HepG2 (cell line): ENCODE data around the gene ITGB6. TPM values are rescaled to one million over a fixed set of nuclear protein-coding genes. Genes with fewer than 3 reads are reported as not detected.

Experiments
- ATAC-seq: fragments of 200-7000 bp; cut with Tn5 transposase; 3 replicates; pipeline ENCODE4 v1.9.1; 2020; ENCODE audit warnings: mild to moderate bottlenecking, moderate library complexity
- BruUV-seq: library from RNA; stranded (reverse); fragments of 400-500 nt; replicated peaks from 2 replicates; lab custom pipeline; 2021; lab: Mats Ljungman, UMichigan
- CTCF ChIA-PET: fragments of 300-600 bp; formaldehyde crosslinking; extraction: SDS; loops from one replicate; lab custom pipeline; 2021; ENCODE audit warnings: low total read pairs, inconsistent platforms, low intra/inter-chr PET ratio; lab: Yijun Ruan, JAX
- POLR2A ChIA-PET: fragments of 350-600 bp; sonication (Branson Sonifier 250); formaldehyde crosslinking; loops from one replicate; lab custom pipeline; 2020; ENCODE audit warnings: antibody characterized with exemption, inconsistent platforms; lab: Yijun Ruan, JAX
- DNase-seq: peaks from one replicate; pipeline ENCODE4 v3.0.0-alpha.2; 2015; ENCODE audit warnings: low spot score
- FAIRE-seq: peaks from 3 replicates; lab custom pipeline; 2011; peaks lifted over from hg19 to GRCh38; lab: Jason Lieb, UNC
- H2AFZ ChIP-seq: one replicate; pipeline ENCODE4 v1.6.1; 2011; ENCODE audit warnings: low read length, inconsistent platforms
- H3K27ac ChIP-seq: fragments of 300-600 bp; 3 replicates; pipeline ENCODE4 v1.8.0; 2011; ENCODE audit warnings: mixed run types, mild to moderate bottlenecking, mixed read lengths, low read length, inconsistent platforms; ENCODE audit not compliant: insufficient read depth; ENCODE audit errors: extremely low read length
- H3K27me3 ChIP-seq, 2 experiments: fragments of 200-600 bp in 1 of 2; 2 replicates in 1 of 2; 3 replicates in 1 of 2; pipeline versions ENCODE4 v1.6.0 to v1.8.0; 2011; ENCODE audit warnings: low read length in 2 of 2, mild to moderate bottlenecking in 2 of 2, moderate library complexity in 2 of 2, inconsistent platforms in 1 of 2; ENCODE audit not compliant: insufficient read depth in 2 of 2, control insufficient read depth in 1 of 2
- H3K36me3 ChIP-seq, 2 experiments: fragments of 200-600 bp in 1 of 2; replicated peaks in 1 of 2; 2 replicates in 1 of 2; 3 replicates in 1 of 2; pipeline versions ENCODE4 v1.5.1 to v1.8.0; 2011; ENCODE audit warnings: low read length in 2 of 2, inconsistent platforms in 1 of 2; ENCODE audit not compliant: insufficient read depth in 2 of 2, control insufficient read depth in 1 of 2
- H3K4me1 ChIP-seq: 2 replicates; pipeline ENCODE4 v1.5.1; 2012; ENCODE audit warnings: low read length, inconsistent platforms; ENCODE audit not compliant: insufficient read depth
- H3K4me2 ChIP-seq: 2 replicates; pipeline ENCODE4 v1.6.0; 2011; ENCODE audit warnings: low read depth, low read length, inconsistent platforms
- H3K4me3 ChIP-seq, 3 experiments: fragments of 200-600 bp in 1 of 3; sonication (generic), shearing (Covaris generic) in 1 of 3; replicated peaks in 1 of 3; 2 replicates each; pipeline ENCODE4 v1.5.1; 2011 to 2016; ENCODE audit warnings: low read length in 3 of 3, inconsistent platforms in 2 of 3, low read depth in 2 of 3, mild to moderate bottlenecking in 2 of 3, control low read depth in 1 of 3, mixed read lengths in 1 of 3; ENCODE audit not compliant: insufficient read depth in 1 of 3
- H3K79me2 ChIP-seq: one replicate; pipeline ENCODE4 v1.6.1; 2011; ENCODE audit warnings: low read length, inconsistent platforms; ENCODE audit not compliant: insufficient read depth
- H3K9ac ChIP-seq: 2 replicates; pipeline ENCODE4 v1.6.0; 2011; ENCODE audit warnings: mild to moderate bottlenecking, low read depth, low read length, inconsistent platforms; ENCODE audit not compliant: insufficient read depth
- H3K9me3 ChIP-seq: 2 replicates; pipeline ENCODE4 v1.5.1; 2012; ENCODE audit warnings: mild to moderate bottlenecking, low read length
- H4K20me1 ChIP-seq: 2 replicates; pipeline ENCODE4 v1.6.0; 2011; ENCODE audit warnings: inconsistent platforms, mild to moderate bottlenecking, low read length, moderate library complexity; ENCODE audit not compliant: insufficient read depth
- ELF3 ChIP-seq: IDR thresholded peaks from 2 replicates; pipeline ENCODE4 v1.6.1; 2016; ENCODE audit warnings: missing genetic modification reagents, missing compliant biosample characterization
- GABPB1 ChIP-seq: IDR thresholded peaks from 2 replicates; pipeline ENCODE4 v1.6.1; 2016; ENCODE audit warnings: mild to moderate bottlenecking, missing genetic modification reagents, moderate library complexity, missing compliant biosample characterization
- HOXA7 ChIP-seq: sonication (generic); formaldehyde crosslinking; IDR thresholded peaks from 2 replicates; pipeline ENCODE4 v1.8.1; 2022; ENCODE audit warnings: mild to moderate bottlenecking, missing genetic modification reagents, moderate library complexity
- POLR2G ChIP-seq: fragments of 200-400 bp; formaldehyde crosslinking; IDR thresholded peaks from 2 replicates; pipeline ENCODE4 v1.6.1; 2018; ENCODE audit warnings: mild to moderate bottlenecking, low read depth, low read length, moderate library complexity
- RARA ChIP-seq: IDR thresholded peaks from 2 replicates; pipeline ENCODE4 v1.6.1; 2016; ENCODE audit warnings: missing genetic modification reagents, missing compliant biosample characterization
- REPIN1 ChIP-seq: sonication (generic); formaldehyde crosslinking; IDR thresholded peaks from 2 replicates; pipeline ENCODE4 v1.8.0; 2022; ENCODE audit warnings: missing genetic modification reagents, low read depth, mild to moderate bottlenecking, borderline replicate concordance
- SIN3B ChIP-seq: fragments of 150-350 bp; IDR thresholded peaks from 2 replicates; pipeline ENCODE4 v1.6.1; 2014; ENCODE audit warnings: low read length
- ZNF644 ChIP-seq: IDR thresholded peaks from 2 replicates; pipeline ENCODE4 v1.6.1; 2016; ENCODE audit warnings: low read depth
- ZNF768 ChIP-seq: sonication (generic); formaldehyde crosslinking; IDR thresholded peaks from 2 replicates; pipeline ENCODE4 v1.4.0; 2020; ENCODE audit warnings: missing genetic modification reagents
- WGBS: methylation state at CpG from one replicate; pipeline ENCODE4 v1.1.6; 2017; ENCODE audit warnings: low lambda C conversion rate; 5-methylcytosine and 5-hydroxymethylcytosine counted together
- in situ Hi-C: cut with HindIII; loops from 2 replicates; pipeline ENCODE4 v1.10.0; 2017; ENCODE audit warnings: low pct_unique_long_range_greater_than_20kb; ENCODE audit not compliant: extremely low pct_ligation_motif_present
- intact Hi-C: fragments of 100-400 bp; cut with micrococcal nuclease; formaldehyde crosslinking; loops from one replicate; pipeline ENCODE4 v1.10.0; 2022; ENCODE audit not compliant: unreplicated experiment
- polyA plus RNA-seq, 8 experiments: library from polyadenylated mRNA; depleted of rRNA in 3 of 8; stranded (reverse) in 7 of 8; unstranded in 1 of 8; fragments of >200 nt; fragmentation: Illumina TruSeq in 4 of 8; extraction: Trizol in 4 of 8; gene quantifications; 2 replicates each; pipeline versions ENCODE4 v1.2.1 to v1.2.3, GENCODE V29; 2011 to 2016; ENCODE audit warnings: low read depth in 4 of 8, missing spikeins in 1 of 8, mixed read lengths in 1 of 8; ENCODE audit not compliant: insufficient read depth in 1 of 8
- total RNA-seq, 5 experiments: library from RNA; depleted of rRNA; stranded (reverse); fragments of >200 nt; fragmentation: Illumina TruSeq; extraction: Trizol; gene quantifications; 2 replicates each; pipeline ENCODE4 v1.2.3, GENCODE V29; 2016; ENCODE audit warnings: low read depth in 1 of 5
- TF ChIP-seq, protein P1 (sequence below): sonication (generic); formaldehyde crosslinking; IDR thresholded peaks from 2 replicates; pipeline ENCODE4 v1.8.0; 2022; ENCODE audit warnings: mild to moderate bottlenecking, missing genetic modification reagents, moderate library complexity
- TF ChIP-seq, protein P2 (sequence below): sonication (generic); formaldehyde crosslinking; IDR thresholded peaks from 2 replicates; pipeline ENCODE4 v1.4.0; 2020; ENCODE audit warnings: missing genetic modification reagents, borderline replicate concordance
- TF ChIP-seq, protein P3 (sequence below): IDR thresholded peaks from 2 replicates; pipeline ENCODE4 v1.6.1; 2016; ENCODE audit warnings: missing compliant biosample characterization, missing genetic modification reagents, borderline replicate concordance
- TF ChIP-seq, protein P4 (sequence below): sonication (generic); formaldehyde crosslinking; IDR thresholded peaks from 2 replicates; pipeline ENCODE4 v1.4.0; 2020; ENCODE audit warnings: mild to moderate bottlenecking, missing genetic modification reagents

Gene ITGB6
- total and polyA plus RNA-seq, 2 of the 13 experiments (the other 11 are each of a cell fraction or from before 2014, with no cell fraction given): not detected

DNA sequence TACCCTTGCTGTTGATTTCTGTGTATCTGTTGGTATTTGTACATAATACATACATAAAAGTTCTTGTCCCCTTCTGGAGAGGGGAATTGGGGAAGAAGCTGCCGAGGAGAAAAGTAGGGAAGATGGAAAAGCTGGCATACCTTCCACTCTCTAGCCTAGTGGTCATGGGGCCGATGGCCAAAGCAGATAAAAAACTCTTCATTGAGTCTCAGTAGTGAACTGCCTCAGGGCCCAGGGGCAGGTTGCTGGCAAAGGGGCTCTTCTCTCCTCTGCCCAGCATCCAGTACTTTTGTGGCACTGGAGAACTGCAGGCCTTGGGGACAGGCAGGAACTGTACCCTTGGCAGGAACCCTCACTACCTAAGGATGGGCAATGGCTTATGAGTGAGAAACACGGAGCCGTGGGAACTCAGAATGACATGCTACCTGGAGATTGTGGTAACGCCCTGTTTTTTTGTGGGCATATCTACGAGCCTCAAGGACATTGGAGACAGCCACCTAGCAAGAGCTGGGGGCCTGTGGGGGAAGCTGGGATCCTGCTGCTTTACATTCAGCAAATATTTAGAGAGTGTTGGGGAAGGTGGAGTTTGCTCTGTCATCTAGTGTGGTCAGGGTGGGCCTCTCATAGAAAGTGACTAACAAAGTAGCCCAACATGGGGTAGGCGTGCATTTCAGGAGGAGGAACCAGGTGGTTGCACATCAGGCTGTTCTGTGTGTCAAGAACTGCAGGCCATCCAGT is 22.6 kb upstream of the ITGB6 start (continued):
- TF ChIP-seq, protein P1, sequence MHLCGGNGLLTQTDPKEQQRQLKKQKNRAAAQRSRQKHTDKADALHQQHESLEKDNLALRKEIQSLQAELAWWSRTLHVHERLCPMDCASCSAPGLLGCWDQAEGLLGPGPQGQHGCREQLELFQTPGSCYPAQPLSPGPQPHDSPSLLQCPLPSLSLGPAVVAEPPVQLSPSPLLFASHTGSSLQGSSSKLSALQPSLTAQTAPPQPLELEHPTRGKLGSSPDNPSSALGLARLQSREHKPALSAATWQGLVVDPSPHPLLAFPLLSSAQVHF: no peak
- no peak for TF ChIP-seq POLR2G
- TF ChIP-seq HOXA7 (CRISPR knock-in tag): no peak

DNA sequence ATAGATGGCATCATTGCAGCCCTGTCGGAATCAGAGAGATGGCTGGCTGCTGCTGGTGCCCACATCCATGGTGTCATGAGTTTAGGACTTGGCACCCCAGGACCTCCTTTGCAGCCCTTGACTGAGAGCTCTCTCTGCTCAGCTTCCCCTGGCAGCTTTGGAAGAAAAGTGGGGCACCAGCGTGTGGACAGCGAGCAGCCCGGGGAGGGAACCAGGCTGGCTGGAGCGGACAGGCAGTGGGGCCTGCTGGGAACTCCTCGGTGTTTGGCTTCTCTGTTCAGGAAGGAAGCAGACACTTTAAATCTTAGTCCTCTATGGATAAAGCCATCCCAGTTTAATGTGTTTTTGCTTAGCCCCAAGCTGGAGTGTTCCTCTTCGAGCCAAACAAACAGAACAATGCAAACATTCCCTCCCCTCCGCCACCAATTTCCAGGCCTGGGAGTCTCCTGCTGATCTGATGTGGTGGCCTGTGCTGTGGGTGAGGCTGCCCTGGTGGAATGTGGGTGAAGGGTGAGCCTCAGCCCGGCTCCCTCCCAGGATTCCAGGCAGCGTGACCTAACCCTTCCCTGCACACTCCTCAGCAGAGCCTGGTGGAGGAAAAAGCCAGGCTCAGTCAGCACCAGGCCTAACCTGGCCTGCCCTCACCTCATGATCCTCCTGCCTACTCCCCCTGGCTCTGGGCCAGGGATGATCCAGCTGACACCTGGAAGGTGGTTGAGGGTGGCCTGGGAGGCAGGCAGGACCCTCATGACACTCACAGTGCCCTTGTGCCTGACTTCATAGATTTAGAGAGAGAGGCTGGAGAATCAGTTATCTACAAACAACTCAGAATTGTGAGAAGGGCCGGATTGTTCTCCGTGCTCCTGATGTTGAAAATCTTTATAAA is 21.6 kb upstream of the ITGB6 start:
- Histone ChIP-seq H4K20me1 (no peaks in the 10 kb centered on the region), H3K27me3 (no peaks in the 10 kb centered on the region), H2AFZ (no peak overlapping the region), H3K9ac (peak overlapping the region; percentile 29; the same call in 1 of the 2 replicates), H3K36me3 (no peaks in the 10 kb centered on the region), H3K4me3 (peak overlapping the region in 1 of 3 experiments; percentile 22; a peak in 2 of 6 replicates), H3K27ac (no peak overlapping the region), H3K4me2 (peak overlapping the region; percentile 64), H3K79me2 (no peaks in the 10 kb centered on the region), H3K4me1 (peaks cover 38% of the 10 kb centered on the region), H3K9me3 (no peaks in the 10 kb centered on the region)
- WGBS: 46% methylated on average over 10 of the region's 12 CpGs
- DNase-seq: peak; percentile 61
- peak; percentile 63 for FAIRE-seq
- in situ Hi-C loops (no loop called here), intact Hi-C loops (no loop called here)
- peak; percentile 90 for ATAC-seq
- no TSS peak for BruUV-seq
- CTCF ChIA-PET: no interaction called here
- POLR2A ChIA-PET: interaction anchor here (2.2 kb wide), 1 partner anchor 13 kb away, joined by 8 read pairs; no protein-coding TSS in a partner anchor
- TF ChIP-seq GABPB1 (CRISPR knock-in tag) (peak; percentile 46; the same call in 1 of the 2 replicates), SIN3B (no peak), REPIN1 (0 out of 2 replicates have a peak, but pooled peaks have one; percentile 21), ELF3 (CRISPR knock-in tag) (0 out of 2 replicates have a peak, but pooled peaks have one; percentile 24), ZNF644 (CRISPR knock-in tag) (peak; percentile 18; the same call in 1 of the 2 replicates), RARA (CRISPR knock-in tag) (peak; percentile 51), ZNF768 (CRISPR knock-in tag) (peak; percentile 40; the same call in 1 of the 2 replicates)
- TF ChIP-seq, protein P2, sequence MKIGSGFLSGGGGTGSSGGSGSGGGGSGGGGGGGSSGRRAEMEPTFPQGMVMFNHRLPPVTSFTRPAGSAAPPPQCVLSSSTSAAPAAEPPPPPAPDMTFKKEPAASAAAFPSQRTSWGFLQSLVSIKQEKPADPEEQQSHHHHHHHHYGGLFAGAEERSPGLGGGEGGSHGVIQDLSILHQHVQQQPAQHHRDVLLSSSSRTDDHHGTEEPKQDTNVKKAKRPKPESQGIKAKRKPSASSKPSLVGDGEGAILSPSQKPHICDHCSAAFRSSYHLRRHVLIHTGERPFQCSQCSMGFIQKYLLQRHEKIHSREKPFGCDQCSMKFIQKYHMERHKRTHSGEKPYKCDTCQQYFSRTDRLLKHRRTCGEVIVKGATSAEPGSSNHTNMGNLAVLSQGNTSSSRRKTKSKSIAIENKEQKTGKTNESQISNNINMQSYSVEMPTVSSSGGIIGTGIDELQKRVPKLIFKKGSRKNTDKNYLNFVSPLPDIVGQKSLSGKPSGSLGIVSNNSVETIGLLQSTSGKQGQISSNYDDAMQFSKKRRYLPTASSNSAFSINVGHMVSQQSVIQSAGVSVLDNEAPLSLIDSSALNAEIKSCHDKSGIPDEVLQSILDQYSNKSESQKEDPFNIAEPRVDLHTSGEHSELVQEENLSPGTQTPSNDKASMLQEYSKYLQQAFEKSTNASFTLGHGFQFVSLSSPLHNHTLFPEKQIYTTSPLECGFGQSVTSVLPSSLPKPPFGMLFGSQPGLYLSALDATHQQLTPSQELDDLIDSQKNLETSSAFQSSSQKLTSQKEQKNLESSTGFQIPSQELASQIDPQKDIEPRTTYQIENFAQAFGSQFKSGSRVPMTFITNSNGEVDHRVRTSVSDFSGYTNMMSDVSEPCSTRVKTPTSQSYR: peak; percentile 22; the same call in 1 of the 2 replicates
- TF ChIP-seq, protein P3, sequence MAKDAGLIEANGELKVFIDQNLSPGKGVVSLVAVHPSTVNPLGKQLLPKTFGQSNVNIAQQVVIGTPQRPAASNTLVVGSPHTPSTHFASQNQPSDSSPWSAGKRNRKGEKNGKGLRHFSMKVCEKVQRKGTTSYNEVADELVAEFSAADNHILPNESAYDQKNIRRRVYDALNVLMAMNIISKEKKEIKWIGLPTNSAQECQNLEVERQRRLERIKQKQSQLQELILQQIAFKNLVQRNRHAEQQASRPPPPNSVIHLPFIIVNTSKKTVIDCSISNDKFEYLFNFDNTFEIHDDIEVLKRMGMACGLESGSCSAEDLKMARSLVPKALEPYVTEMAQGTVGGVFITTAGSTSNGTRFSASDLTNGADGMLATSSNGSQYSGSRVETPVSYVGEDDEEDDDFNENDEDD (CRISPR knock-in tag): 0 out of 2 replicates have a peak, but pooled peaks have one; percentile 38
- TF ChIP-seq, protein P4, sequence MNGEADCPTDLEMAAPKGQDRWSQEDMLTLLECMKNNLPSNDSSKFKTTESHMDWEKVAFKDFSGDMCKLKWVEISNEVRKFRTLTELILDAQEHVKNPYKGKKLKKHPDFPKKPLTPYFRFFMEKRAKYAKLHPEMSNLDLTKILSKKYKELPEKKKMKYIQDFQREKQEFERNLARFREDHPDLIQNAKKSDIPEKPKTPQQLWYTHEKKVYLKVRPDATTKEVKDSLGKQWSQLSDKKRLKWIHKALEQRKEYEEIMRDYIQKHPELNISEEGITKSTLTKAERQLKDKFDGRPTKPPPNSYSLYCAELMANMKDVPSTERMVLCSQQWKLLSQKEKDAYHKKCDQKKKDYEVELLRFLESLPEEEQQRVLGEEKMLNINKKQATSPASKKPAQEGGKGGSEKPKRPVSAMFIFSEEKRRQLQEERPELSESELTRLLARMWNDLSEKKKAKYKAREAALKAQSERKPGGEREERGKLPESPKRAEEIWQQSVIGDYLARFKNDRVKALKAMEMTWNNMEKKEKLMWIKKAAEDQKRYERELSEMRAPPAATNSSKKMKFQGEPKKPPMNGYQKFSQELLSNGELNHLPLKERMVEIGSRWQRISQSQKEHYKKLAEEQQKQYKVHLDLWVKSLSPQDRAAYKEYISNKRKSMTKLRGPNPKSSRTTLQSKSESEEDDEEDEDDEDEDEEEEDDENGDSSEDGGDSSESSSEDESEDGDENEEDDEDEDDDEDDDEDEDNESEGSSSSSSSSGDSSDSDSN (CRISPR knock-in tag): peak; percentile 68
